Adrenal gland (tissue), 5 donors: Measurements from ENCODE around the gene EIF4E2.

Experiments
- CTCF ChIP-seq, 6 experiments: fragments of 450-650 bp in 4 of 6; fragments of 200-600 bp in 2 of 6; sonication (generic) in 1 of 6; IDR thresholded peaks; 1 replicate in 5 of 6; 2 replicates in 1 of 6; pipeline versions ENCODE4 v1.5.1 to v1.8.0; 2016 to 2021; ENCODE audit warnings: antibody characterized with exemption in 6 of 6, mild to moderate bottlenecking in 2 of 6, moderate library complexity in 1 of 6
- POLR2A ChIP-seq, 2 donors: fragments of 450-650 bp; IDR thresholded peaks; one replicate each; pipeline ENCODE4 v1.6.1; 2017; ENCODE audit warnings: antibody characterized with exemption in 2 of 2, mild to moderate bottlenecking in 2 of 2, moderate library complexity in 1 of 2
- donor health status: DM: no; HTN: no; CAD: no.

DNA sequence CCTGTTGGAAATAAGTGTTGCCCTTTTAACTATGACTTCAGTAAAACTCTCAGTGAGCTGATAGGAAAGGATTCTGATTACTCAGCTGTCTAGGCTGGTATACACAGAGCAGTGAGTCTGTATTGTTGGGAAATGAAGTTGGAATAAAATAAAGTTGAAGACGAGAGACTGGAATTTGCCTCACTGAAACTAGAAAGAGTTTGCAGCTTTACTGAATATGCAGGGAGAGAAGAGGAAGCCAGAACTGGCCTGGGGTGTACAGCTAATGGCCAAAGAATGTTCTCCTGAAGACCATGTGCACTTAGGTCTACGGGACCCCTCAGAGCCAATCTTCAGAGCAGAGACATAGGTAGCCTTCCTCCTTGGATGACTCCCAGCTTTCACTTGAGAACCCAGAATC lies 26.5 kb downstream of the EIF4E2 start:
- no peak for TF ChIP-seq POLR2A (IDR thresholded peaks at IDR 0.05)
- TF ChIP-seq CTCF (IDR thresholded peaks at IDR 0.05) = no peak
